ENCODE results near the gene ABCC1. TPM values are rescaled to one million over a fixed set of nuclear protein-coding genes. Genes with fewer than 3 reads are reported as not detected.

The ABCC1 gene
- total RNA-seq, 1 experiment from 2014 or later = 61.9 TPM

DNA sequence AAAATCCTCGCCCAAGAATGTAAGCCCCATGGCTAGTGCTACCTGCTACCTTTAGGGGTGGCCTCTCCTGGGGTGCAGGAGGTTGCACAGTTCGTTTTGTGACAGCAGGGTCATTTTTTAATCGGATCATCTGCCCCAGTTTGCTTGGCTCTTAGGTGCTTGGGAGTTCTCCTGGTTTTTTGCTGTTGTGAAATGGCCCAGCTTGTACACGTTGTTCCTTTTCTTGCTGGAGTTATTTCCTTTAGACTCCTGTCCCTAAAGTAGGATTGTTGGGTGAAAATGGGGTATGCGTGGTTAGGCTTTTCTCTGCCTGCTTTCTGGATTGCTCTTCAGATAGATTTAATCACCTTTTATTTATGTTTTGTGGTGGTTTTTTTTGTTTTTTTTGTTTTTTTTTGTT is 25.8 kb downstream of the ABCC1 start:
- Mint-ChIP-seq H3K27ac (peak overlapping the region; percentile 45; the same call in 1 of the 2 replicates), H3K9me3 (peaks cover 39% of the 10 kb centered on the region), H3K27me3 (ENCODE audit: low read depth) (no peaks in the 10 kb centered on the region; the same call in 1 of the 2 replicates), H3K36me3 (peaks cover 59% of the 10 kb centered on the region), H3K4me3 (no peak overlapping the region), H3K4me1 (peaks cover 57% of the 10 kb centered on the region)
- CTCF ChIA-PET = no interaction called here
- no peak for DNase-seq (ENCODE audit: low spot score)
- ATAC-seq = no peak
- POLR2A ChIA-PET = no interaction called here
- TF ChIP-seq FOXP4 (CRISPR knock-in tag; IDR thresholded peaks at IDR 0.05) = no peak

DNA sequence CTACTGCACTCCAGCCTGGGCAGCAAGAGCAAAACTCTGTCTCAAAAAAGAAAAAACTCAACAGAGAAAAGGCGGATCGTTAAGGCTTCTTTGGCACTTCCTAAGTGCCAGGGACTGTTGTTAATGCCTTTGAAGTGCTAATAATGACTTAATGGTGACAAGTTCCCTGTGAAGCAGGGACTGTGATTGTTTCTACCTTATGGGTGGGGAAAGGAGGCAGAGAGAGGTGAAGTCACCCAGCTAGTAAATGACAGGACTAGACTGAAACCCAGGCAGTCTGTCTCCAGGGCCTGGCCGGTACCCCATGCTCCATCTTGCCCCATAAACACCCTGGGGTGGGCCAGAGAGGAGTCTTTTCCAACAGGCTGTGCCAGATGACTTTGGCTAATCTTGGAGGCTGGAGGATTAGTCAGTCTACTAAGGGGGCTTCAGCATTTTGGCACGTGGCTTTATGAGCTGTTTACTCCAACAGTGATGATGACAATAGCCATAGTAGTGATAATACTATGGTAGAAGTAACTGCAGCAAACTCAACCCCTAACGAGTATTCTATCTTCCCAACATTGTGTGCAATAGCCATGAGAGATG is 26.9 kb downstream of the ABCC1 start:
- Mint-ChIP-seq H3K36me3 (peaks cover 68% of the 10 kb centered on the region), H3K27me3 (ENCODE audit: low read depth) (no peaks in the 10 kb centered on the region; the same call in 1 of the 2 replicates), H3K4me1 (peaks cover 49% of the 10 kb centered on the region), H3K27ac (peak overlapping the region; percentile 77), H3K9me3 (peaks cover 48% of the 10 kb centered on the region), H3K4me3 (peak overlapping the region; percentile 33)
- no peak for ATAC-seq
- ChIA-PET CTCF (no interaction called here), POLR2A (interaction anchor here (0.5 kb wide), 1 partner anchor 131 kb away, joined by 4 read pairs; no protein-coding TSS in a partner anchor)
- TF ChIP-seq TEAD1 (CRISPR knock-in tag; IDR thresholded peaks at IDR 0.05) (no peak), ZNF263 (CRISPR knock-in tag; IDR thresholded peaks at IDR 0.05; ENCODE audit: low read depth) (no peak), ATF1 (CRISPR knock-in tag; IDR thresholded peaks at IDR 0.05) (no peak), GRHL2 (CRISPR knock-in tag; IDR thresholded peaks at IDR 0.05; ENCODE audit: insufficient replicate concordance, severe bottlenecking) (no peak), HMGA2 (CRISPR knock-in tag; IDR thresholded peaks at IDR 0.05) (no peak), E2F4 (CRISPR knock-in tag; IDR thresholded peaks at IDR 0.05; ENCODE audit: borderline replicate concordance, low read depth) (no peak), SMAD4 (CRISPR knock-in tag; IDR thresholded peaks at IDR 0.05) (no peak), PRDM15 (CRISPR knock-in tag; IDR thresholded peaks at IDR 0.05) (no peak), ARID4B (CRISPR knock-in tag; IDR thresholded peaks at IDR 0.05; ENCODE audit: borderline replicate concordance) (no peak), GABPB1 (CRISPR knock-in tag; IDR thresholded peaks at IDR 0.05) (no peak), NFATC4 (CRISPR knock-in tag; IDR thresholded peaks at IDR 0.05) (no peak), ZNF416 (CRISPR knock-in tag; IDR thresholded peaks at IDR 0.05) (no peak), ZNF121 (CRISPR knock-in tag; IDR thresholded peaks at IDR 0.05) (no peak), TEAD4 (CRISPR knock-in tag; IDR thresholded peaks at IDR 0.05) (no peak)
- TF ChIP-seq, protein P1, sequence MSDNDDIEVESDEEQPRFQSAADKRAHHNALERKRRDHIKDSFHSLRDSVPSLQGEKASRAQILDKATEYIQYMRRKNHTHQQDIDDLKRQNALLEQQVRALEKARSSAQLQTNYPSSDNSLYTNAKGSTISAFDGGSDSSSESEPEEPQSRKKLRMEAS (CRISPR knock-in tag; IDR thresholded peaks at IDR 0.05) = no peak
- TF ChIP-seq, protein P2, sequence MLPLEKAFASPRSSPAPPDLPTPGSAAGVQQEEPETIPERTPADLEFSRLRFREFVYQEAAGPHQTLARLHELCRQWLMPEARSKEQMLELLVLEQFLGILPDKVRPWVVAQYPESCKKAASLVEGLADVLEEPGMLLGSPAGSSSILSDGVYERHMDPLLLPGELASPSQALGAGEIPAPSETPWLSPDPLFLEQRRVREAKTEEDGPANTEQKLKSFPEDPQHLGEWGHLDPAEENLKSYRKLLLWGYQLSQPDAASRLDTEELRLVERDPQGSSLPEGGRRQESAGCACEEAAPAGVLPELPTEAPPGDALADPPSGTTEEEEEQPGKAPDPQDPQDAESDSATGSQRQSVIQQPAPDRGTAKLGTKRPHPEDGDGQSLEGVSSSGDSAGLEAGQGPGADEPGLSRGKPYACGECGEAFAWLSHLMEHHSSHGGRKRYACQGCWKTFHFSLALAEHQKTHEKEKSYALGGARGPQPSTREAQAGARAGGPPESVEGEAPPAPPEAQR (CRISPR knock-in tag; IDR thresholded peaks at IDR 0.05) = no peak
- TF ChIP-seq, protein P3, sequence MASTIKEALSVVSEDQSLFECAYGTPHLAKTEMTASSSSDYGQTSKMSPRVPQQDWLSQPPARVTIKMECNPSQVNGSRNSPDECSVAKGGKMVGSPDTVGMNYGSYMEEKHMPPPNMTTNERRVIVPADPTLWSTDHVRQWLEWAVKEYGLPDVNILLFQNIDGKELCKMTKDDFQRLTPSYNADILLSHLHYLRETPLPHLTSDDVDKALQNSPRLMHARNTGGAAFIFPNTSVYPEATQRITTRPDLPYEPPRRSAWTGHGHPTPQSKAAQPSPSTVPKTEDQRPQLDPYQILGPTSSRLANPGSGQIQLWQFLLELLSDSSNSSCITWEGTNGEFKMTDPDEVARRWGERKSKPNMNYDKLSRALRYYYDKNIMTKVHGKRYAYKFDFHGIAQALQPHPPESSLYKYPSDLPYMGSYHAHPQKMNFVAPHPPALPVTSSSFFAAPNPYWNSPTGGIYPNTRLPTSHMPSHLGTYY (CRISPR knock-in tag; IDR thresholded peaks at IDR 0.05) = no peak
- DNase-seq (ENCODE audit: low spot score) = no peak

Measured in WTC11 (cell line).